ENCODE measurements around the gene RBBP7.
A peak's percentile ranks its signal among the peaks of the same experiment; 100 is the strongest.
"Not testable (repeated sequence)": the region's sequence is repeated elsewhere in the genome, so short reads cannot be mapped to it uniquely, and the experiment has no call there.

Gene RBBP7

GRCh38 chrX:16862829-16863228 is 7.3 kb downstream of the RBBP7 start:
- H3K36me3 ChIP-seq (ENCODE audit: control insufficient read depth, insufficient read depth, low read length) = peaks cover 86% of the 10 kb centered on the region

GRCh38 chrX:16856744-16857143 is 13.4 kb downstream of the RBBP7 start:
- H3K4me3 ChIP-seq (ENCODE audit: low read depth, low read length) = no peak overlapping the region
- no peaks in the 10 kb centered on the region for H3K27me3 ChIP-seq (ENCODE audit: control insufficient read depth, insufficient read depth, low read length)
- peaks cover 6% of the 10 kb centered on the region; the same call in 1 of the 2 replicates for H3K9me3 ChIP-seq (ENCODE audit: control insufficient read depth, insufficient read depth, low read length)
- no peaks in the 10 kb centered on the region; the same call in 1 of the 2 replicates for H3K4me1 ChIP-seq (ENCODE audit: control insufficient read depth, insufficient read depth, low read length)
- H3K27ac ChIP-seq (ENCODE audit: low read depth, low read length) = no peak overlapping the region
- H3K36me3 ChIP-seq (ENCODE audit: control insufficient read depth, insufficient read depth, low read length) = peaks cover 95% of the 10 kb centered on the region
- H3K9ac ChIP-seq (ENCODE audit: low read depth, low read length) = no peak overlapping the region

More at GRCh38 chrX:16862829-16863228, 7.3 kb downstream of the RBBP7 start:
- no peak overlapping the region for H3K4me3 ChIP-seq (ENCODE audit: low read depth, low read length)
- H3K9ac ChIP-seq (ENCODE audit: low read depth, low read length) = no peak overlapping the region
- no peaks in the 10 kb centered on the region for H3K27me3 ChIP-seq (ENCODE audit: control insufficient read depth, insufficient read depth, low read length)
- peaks cover 1% of the 10 kb centered on the region; the same call in 1 of the 2 replicates for H3K4me1 ChIP-seq (ENCODE audit: control insufficient read depth, insufficient read depth, low read length)
- no peaks in the 10 kb centered on the region for H3K9me3 ChIP-seq (ENCODE audit: control insufficient read depth, insufficient read depth, low read length)
- no peak overlapping the region for H3K27ac ChIP-seq (ENCODE audit: low read depth, low read length)

GRCh38 chrX:16856076-16856404 is 14.1 kb downstream of the RBBP7 start:
- H3K4me3 ChIP-seq (ENCODE audit: low read depth, low read length); H3K4me1 ChIP-seq (ENCODE audit: control insufficient read depth, insufficient read depth, low read length); H3K27ac ChIP-seq (ENCODE audit: low read depth, low read length); H3K9ac ChIP-seq (ENCODE audit: low read depth, low read length); H3K9me3 ChIP-seq (ENCODE audit: control insufficient read depth, insufficient read depth, low read length); H3K27me3 ChIP-seq (ENCODE audit: control insufficient read depth, insufficient read depth, low read length): not testable (repeated sequence)
- H3K36me3 ChIP-seq (ENCODE audit: control insufficient read depth, insufficient read depth, low read length) = peaks cover 95% of the 10 kb centered on the region

GRCh38 chrX:16855363-16856075 is 14.6 kb downstream of the RBBP7 start:
- Histone ChIP-seq H3K27ac (ENCODE audit: low read depth, low read length) (no peak overlapping the region), H3K4me1 (ENCODE audit: control insufficient read depth, insufficient read depth, low read length) (no peaks in the 10 kb centered on the region; the same call in 1 of the 2 replicates), H3K36me3 (ENCODE audit: control insufficient read depth, insufficient read depth, low read length) (peaks cover 96% of the 10 kb centered on the region), H3K27me3 (ENCODE audit: control insufficient read depth, insufficient read depth, low read length) (no peaks in the 10 kb centered on the region), H3K4me3 (ENCODE audit: low read depth, low read length) (no peak overlapping the region), H3K9ac (ENCODE audit: low read depth, low read length) (no peak overlapping the region), H3K9me3 (ENCODE audit: control insufficient read depth, insufficient read depth, low read length) (peaks cover 6% of the 10 kb centered on the region; the same call in 1 of the 2 replicates)

GRCh38 chrX:16853537-16853936 is 16.6 kb downstream of the RBBP7 start:
- Histone ChIP-seq H3K27me3 (ENCODE audit: control insufficient read depth, insufficient read depth, low read length) (no peaks in the 10 kb centered on the region), H3K4me3 (ENCODE audit: low read depth, low read length) (no peak overlapping the region), H3K9ac (ENCODE audit: low read depth, low read length) (no peak overlapping the region), H3K27ac (ENCODE audit: low read depth, low read length) (no peak overlapping the region), H3K9me3 (ENCODE audit: control insufficient read depth, insufficient read depth, low read length) (peaks cover 6% of the 10 kb centered on the region; the same call in 1 of the 2 replicates), H3K36me3 (ENCODE audit: control insufficient read depth, insufficient read depth, low read length) (peaks cover 100% of the 10 kb centered on the region), H3K4me1 (ENCODE audit: control insufficient read depth, insufficient read depth, low read length) (no peaks in the 10 kb centered on the region; the same call in 1 of the 2 replicates)

GRCh38 chrX:16852617-16853179 is 17.5 kb downstream of the RBBP7 start:
- Histone ChIP-seq H3K4me3 (ENCODE audit: low read depth, low read length) (no peak overlapping the region), H3K36me3 (ENCODE audit: control insufficient read depth, insufficient read depth, low read length) (peaks cover 100% of the 10 kb centered on the region), H3K27me3 (ENCODE audit: control insufficient read depth, insufficient read depth, low read length) (no peaks in the 10 kb centered on the region), H3K27ac (ENCODE audit: low read depth, low read length) (no peak overlapping the region), H3K4me1 (ENCODE audit: control insufficient read depth, insufficient read depth, low read length) (no peaks in the 10 kb centered on the region; the same call in 1 of the 2 replicates), H3K9me3 (ENCODE audit: control insufficient read depth, insufficient read depth, low read length) (peaks cover 6% of the 10 kb centered on the region; the same call in 1 of the 2 replicates), H3K9ac (ENCODE audit: low read depth, low read length) (no peak overlapping the region)

- Histone ChIP-seq H3K4me3 (ENCODE audit: low read depth, low read length) (no peak overlapping the region), H3K36me3 (ENCODE audit: control insufficient read depth, insufficient read depth, low read length) (peaks cover 100% of the 10 kb centered on the region), H3K27ac (ENCODE audit: low read depth, low read length) (no peak overlapping the region), H3K9ac (ENCODE audit: low read depth, low read length) (no peak overlapping the region), H3K9me3 (ENCODE audit: control insufficient read depth, insufficient read depth, low read length) (peaks cover under 1% of the 10 kb centered on the region; the same call in 1 of the 2 replicates), H3K4me1 (ENCODE audit: control insufficient read depth, insufficient read depth, low read length) (no peaks in the 10 kb centered on the region; the same call in 1 of the 2 replicates), H3K27me3 (ENCODE audit: control insufficient read depth, insufficient read depth, low read length) (no peaks in the 10 kb centered on the region)
These were observed 18.3 kb downstream of the RBBP7 start for GRCh38 chrX:16851827-16852226.

- H3K27me3 ChIP-seq (ENCODE audit: control insufficient read depth, insufficient read depth, low read length) = no peaks in the 10 kb centered on the region
- no peak overlapping the region for H3K27ac ChIP-seq (ENCODE audit: low read depth, low read length)
- peaks cover 100% of the 10 kb centered on the region for H3K36me3 ChIP-seq (ENCODE audit: control insufficient read depth, insufficient read depth, low read length)
- no peak overlapping the region for H3K9ac ChIP-seq (ENCODE audit: low read depth, low read length)
- H3K4me3 ChIP-seq (ENCODE audit: low read depth, low read length) = no peak overlapping the region
- no peaks in the 10 kb centered on the region for H3K9me3 ChIP-seq (ENCODE audit: control insufficient read depth, insufficient read depth, low read length)
- no peaks in the 10 kb centered on the region; the same call in 1 of the 2 replicates for H3K4me1 ChIP-seq (ENCODE audit: control insufficient read depth, insufficient read depth, low read length)
These were observed 18.7 kb downstream of the RBBP7 start for GRCh38 chrX:16851421-16851820.

- Histone ChIP-seq H3K36me3 (ENCODE audit: control insufficient read depth, insufficient read depth, low read length) (peaks cover 100% of the 10 kb centered on the region), H3K27me3 (ENCODE audit: control insufficient read depth, insufficient read depth, low read length) (0 out of 2 replicates have a peak, but pooled peaks cover 3% of the 10 kb centered on the region), H3K9ac (ENCODE audit: low read depth, low read length) (no peak overlapping the region), H3K27ac (ENCODE audit: low read depth, low read length) (no peak overlapping the region), H3K4me1 (ENCODE audit: control insufficient read depth, insufficient read depth, low read length) (peaks cover 7% of the 10 kb centered on the region), H3K9me3 (ENCODE audit: control insufficient read depth, insufficient read depth, low read length) (no peaks in the 10 kb centered on the region), H3K4me3 (ENCODE audit: low read depth, low read length) (no peak overlapping the region)
These were observed 21.6 kb downstream of the RBBP7 start for GRCh38 chrX:16848541-16848940.

GRCh38 chrX:16845686-16846085 is 24.5 kb downstream of the RBBP7 start:
- H3K9me3 ChIP-seq (ENCODE audit: control insufficient read depth, insufficient read depth, low read length) = no peaks in the 10 kb centered on the region
- H3K9ac ChIP-seq (ENCODE audit: low read depth, low read length) = no peak overlapping the region
- no peak overlapping the region for H3K4me3 ChIP-seq (ENCODE audit: low read depth, low read length)
- 0 out of 2 replicates have a peak, but pooled peaks cover 6% of the 10 kb centered on the region for H3K27me3 ChIP-seq (ENCODE audit: control insufficient read depth, insufficient read depth, low read length)
- H3K27ac ChIP-seq (ENCODE audit: low read depth, low read length) = no peak overlapping the region
- peaks cover 21% of the 10 kb centered on the region for H3K4me1 ChIP-seq (ENCODE audit: control insufficient read depth, insufficient read depth, low read length)
- H3K36me3 ChIP-seq (ENCODE audit: control insufficient read depth, insufficient read depth, low read length) = peaks cover 97% of the 10 kb centered on the region

GRCh38 chrX:16843208-16843909 is 26.8 kb downstream of the RBBP7 start:
- H3K9ac ChIP-seq (ENCODE audit: low read depth, low read length) = no peak overlapping the region
- peaks cover 95% of the 10 kb centered on the region for H3K36me3 ChIP-seq (ENCODE audit: control insufficient read depth, insufficient read depth, low read length)
- H3K9me3 ChIP-seq (ENCODE audit: control insufficient read depth, insufficient read depth, low read length) = no peaks in the 10 kb centered on the region
- 0 out of 2 replicates have a peak, but pooled peaks cover 6% of the 10 kb centered on the region for H3K27me3 ChIP-seq (ENCODE audit: control insufficient read depth, insufficient read depth, low read length)
- H3K4me1 ChIP-seq (ENCODE audit: control insufficient read depth, insufficient read depth, low read length) = peaks cover 40% of the 10 kb centered on the region
- H3K4me3 ChIP-seq (ENCODE audit: low read depth, low read length) = no peak overlapping the region
- peak overlapping the region; percentile 21 for H3K27ac ChIP-seq (ENCODE audit: low read depth, low read length)
